ENCODE data around the gene SH2D6.

Gene SH2D6

GRCh38 chr2:85427300-85427835 lies 8.9 kb downstream of the SH2D6 start (continued):
- no peak for TF ChIP-seq ZNF266 (tag by site-specific recombination; IDR thresholded peaks at IDR 0.05; ENCODE audit: low read depth)
- no peak for TF ChIP-seq ZNF426 (tag by site-specific recombination; IDR thresholded peaks at IDR 0.05)
- TF ChIP-seq ZNF580 (tag by site-specific recombination; IDR thresholded peaks at IDR 0.05): no peak

- H3K4me1 ChIP-seq (ENCODE audit: control insufficient read depth, insufficient read depth, low read length): no peaks in the 10 kb centered on the region
- CTCF ChIA-PET: interaction anchor here (0.5 to 2.4 kb wide), 3 partner anchors 8 to 123 kb away, joined by 5 to 14 read pairs (median 7); no protein-coding TSS in a partner anchor
- no peaks in the 10 kb centered on the region for H3K9me3 ChIP-seq (ENCODE audit: control insufficient read depth, insufficient read depth, low read depth, low read length)
- POLR2A ChIA-PET: interaction anchor here (1.2 to 4.1 kb wide), 2 partner anchors 9 to 111 kb away, joined by 4 to 24 read pairs; partner anchors contain the start of gene MAT2A
- H3K4me3 ChIP-seq (ENCODE audit: low read depth, low read length): no peak overlapping the region
- TF ChIP-seq YY2 (tag by site-specific recombination; IDR thresholded peaks at IDR 0.05) (no peak), ZNF560 (tag by site-specific recombination; IDR thresholded peaks at IDR 0.05; ENCODE audit: borderline replicate concordance) (no peak), ZNF19 (tag by site-specific recombination; IDR thresholded peaks at IDR 0.05; ENCODE audit: low read depth) (no peak), ZNF362 (tag by site-specific recombination; IDR thresholded peaks at IDR 0.05) (no peak), ZNF133 (tag by site-specific recombination; IDR thresholded peaks at IDR 0.05) (no peak), ZFP3 (tag by site-specific recombination; IDR thresholded peaks at IDR 0.05; ENCODE audit: low read depth) (no peak), ZBTB21 (tag by site-specific recombination; IDR thresholded peaks at IDR 0.05) (no peak), ZNF776 (tag by site-specific recombination; IDR thresholded peaks at IDR 0.05; ENCODE audit: borderline replicate concordance) (no peak), ZNF416 (tag by site-specific recombination; IDR thresholded peaks at IDR 0.05) (no peak), ZNF423 (tag by site-specific recombination; IDR thresholded peaks at IDR 0.05) (no peak)
- no peak overlapping the region for H3K27ac ChIP-seq (ENCODE audit: extremely low read depth, low read depth, low read length)
- no peaks in the 10 kb centered on the region for H3K36me3 ChIP-seq (ENCODE audit: control insufficient read depth in 2 of 2, insufficient read depth in 1 of 2, low read length in 2 of 2)
Observed at GRCh38 chr2:85428343-85428881, 9.9 kb downstream of the SH2D6 start.

GRCh38 chr2:85429213-85429923 lies 10.9 kb downstream of the SH2D6 start:
- POLR2A ChIA-PET: interaction anchor here (0.6 to 4.1 kb wide), 4 partner anchors 8 to 110 kb away, joined by 3 to 24 read pairs (median 4); partner anchors contain the start of genes MAT2A and TGOLN2
- TF ChIP-seq ZNF354C (tag by site-specific recombination; IDR thresholded peaks at IDR 0.05; ENCODE audit: borderline replicate concordance, low read depth): no peak
- TF ChIP-seq ZNF174 (tag by site-specific recombination; IDR thresholded peaks at IDR 0.05): no peak
- TF ChIP-seq ZNF426 (tag by site-specific recombination; IDR thresholded peaks at IDR 0.05): no peak
- no peak for TF ChIP-seq ZNF398 (tag by site-specific recombination; IDR thresholded peaks at IDR 0.05)
- TF ChIP-seq ZNF121 (tag by site-specific recombination; IDR thresholded peaks at IDR 0.05): no peak
- TF ChIP-seq GLI4 (tag by site-specific recombination; IDR thresholded peaks at IDR 0.05): no peak
- no peak for TF ChIP-seq HOXD13 (CRISPR knock-in tag; IDR thresholded peaks at IDR 0.05; ENCODE audit: borderline replicate concordance)
- TF ChIP-seq ZNF184 (tag by site-specific recombination; IDR thresholded peaks at IDR 0.05): no peak
- TF ChIP-seq ZNF292 (tag by site-specific recombination; IDR thresholded peaks at IDR 0.05; ENCODE audit: borderline replicate concordance, low read depth): no peak
- no peak for TF ChIP-seq SP7 (tag by site-specific recombination; IDR thresholded peaks at IDR 0.05)
- TF ChIP-seq KLF8 (tag by site-specific recombination; IDR thresholded peaks at IDR 0.05): no peak
- TF ChIP-seq ZNF623 (tag by site-specific recombination; IDR thresholded peaks at IDR 0.05): no peak
- no peak for TF ChIP-seq HOXA7 (CRISPR knock-in tag; IDR thresholded peaks at IDR 0.05; ENCODE audit: borderline replicate concordance)
- no peak for TF ChIP-seq REST (tag by site-specific recombination; IDR thresholded peaks at IDR 0.05)

More at GRCh38 chr2:85429213-85429923, 10.9 kb downstream of the SH2D6 start:
- no peaks in the 10 kb centered on the region for H3K36me3 ChIP-seq (ENCODE audit: control insufficient read depth in 2 of 2, insufficient read depth in 1 of 2, low read length in 2 of 2)
- H3K4me3 ChIP-seq (ENCODE audit: low read depth, low read length): no peak overlapping the region
- CTCF ChIA-PET: interaction anchor here (0.5 to 2.4 kb wide), 2 partner anchors 9 to 18 kb away, joined by 3 to 14 read pairs; no protein-coding TSS in a partner anchor
- H3K27ac ChIP-seq (ENCODE audit: extremely low read depth, low read depth, low read length): no peak overlapping the region
- H3K9me3 ChIP-seq (ENCODE audit: control insufficient read depth, insufficient read depth, low read depth, low read length): no peaks in the 10 kb centered on the region
- H3K4me1 ChIP-seq (ENCODE audit: control insufficient read depth, insufficient read depth, low read length): no peaks in the 10 kb centered on the region

All from HEK293 (cell line).